SU-DHL-6 (cell line): ENCODE data around the gene DHRS11.

Source experiments
- CTCF ChIP-seq: fragments of 200-600 bp; sonication (generic); IDR thresholded peaks from one replicate; pipeline ENCODE4 v1.5.1; 2017; ENCODE audit warnings: antibody characterized with exemption, mild to moderate bottlenecking, low read length, moderate library complexity; ENCODE audit not compliant: insufficient read depth, poor library complexity, severe bottlenecking
- EZH2phosphoT487 ChIP-seq: fragments of 200-600 bp; sonication (generic), shearing (Covaris generic); conservative IDR thresholded peaks from 2 replicates; pipeline ENCODE4 v1.6.1; 2018; ENCODE audit warnings: mild to moderate bottlenecking, antibody characterized with exemption, low read length, moderate library complexity, mixed read lengths

GRCh38 chr17:36599546-36600250 is 8.0 kb downstream of the DHRS11 start:
- TF ChIP-seq CTCF, result no peak
- TF ChIP-seq EZH2phosphoT487, result no peak
